B cell (primary cell): ENCODE measurements around the gene SKAP1. TPM values are rescaled to one million over a fixed set of nuclear protein-coding genes. Genes with fewer than 3 reads are reported as not detected.

ENCODE experiments used
- ATAC-seq: fragments of 200-7000 bp; cut with Tn5 transposase; one replicate; pipeline ENCODE4 v1.10.0; 2021; ENCODE audit warnings: low read depth, mild to moderate bottlenecking, moderate number of reproducible peaks, moderate library complexity
- CTCF ChIA-PET: fragments of 350-600 bp; sonication (Branson Sonifier 250); formaldehyde crosslinking; loops from one replicate; lab custom pipeline; 2021; ENCODE audit warnings: antibody characterized with exemption, inconsistent platforms; lab: Charles Lee
- POLR2A ChIA-PET: fragments of 350-600 bp; sonication (Branson Sonifier 250); formaldehyde crosslinking; loops from one replicate; lab custom pipeline; 2021; ENCODE audit warnings: antibody characterized with exemption; lab: Charles Lee
- DNase-seq: peaks from one replicate; pipeline ENCODE4 v3.0.0; 2013
- H2AFZ ChIP-seq: 2 replicates; pipeline ENCODE4 v1.6.1; 2012; ENCODE audit warnings: mild to moderate bottlenecking, low read depth, low read length; ENCODE audit not compliant: insufficient read depth, poor library complexity, severe bottlenecking
- H3K27ac ChIP-seq, 2 donors: 1 replicate in 1 of 2; 2 replicates in 1 of 2; pipeline ENCODE4 v1.5.1; 2012 to 2013; ENCODE audit warnings: low read length in 2 of 2, mild to moderate bottlenecking in 2 of 2, moderate library complexity in 1 of 2
- H3K27me3 ChIP-seq, 4 experiments: fragments of 200-600 bp in 1 of 4; sonication (generic) in 1 of 4; replicated peaks in 1 of 4; 1 replicate in 2 of 4; 2 replicates in 2 of 4; pipeline versions ENCODE4 v1.6.1 to v1.7.0; 2013 to 2016; ENCODE audit warnings: low read length in 3 of 4, mild to moderate bottlenecking in 2 of 4, mixed read lengths in 1 of 4, moderate library complexity in 1 of 4; ENCODE audit not compliant: insufficient read depth in 4 of 4, control insufficient read depth in 3 of 4; ENCODE audit errors: control extremely low read depth in 1 of 4
- H3K36me3 ChIP-seq, 2 experiments: replicated peaks in 1 of 2; 1 replicate in 1 of 2; 2 replicates in 1 of 2; pipeline versions ENCODE4 v1.6.1 to v1.7.1; 2013; ENCODE audit warnings: low read length in 1 of 2; ENCODE audit not compliant: insufficient read depth in 2 of 2, control insufficient read depth in 1 of 2; ENCODE audit errors: control extremely low read depth in 1 of 2, extremely low read depth in 1 of 2
- H3K4me1 ChIP-seq, 2 donors: fragments of 200-600 bp in 1 of 2; sonication (generic) in 1 of 2; 1 replicate in 1 of 2; 2 replicates in 1 of 2; pipeline versions ENCODE4 v1.5.1 to v1.6.1; 2013 to 2017; ENCODE audit warnings: low read length in 2 of 2; ENCODE audit not compliant: control insufficient read depth in 2 of 2, insufficient read depth in 2 of 2
- H3K4me2 ChIP-seq: replicated peaks from 2 replicates; pipeline ENCODE3; 2012; ENCODE audit warnings: mild to moderate bottlenecking, low read depth, low read length; ENCODE audit not compliant: poor library complexity, severe bottlenecking
- H3K4me3 ChIP-seq, 5 experiments: fragments of 200-600 bp in 1 of 5; sonication (generic) in 1 of 5; 1 replicate in 3 of 5; 2 replicates in 2 of 5; pipeline versions ENCODE4 v1.5.1 to v1.7.0; 2011 to 2016; ENCODE audit warnings: low read length in 4 of 5, mild to moderate bottlenecking in 4 of 5, low read depth in 2 of 5, control low read depth in 1 of 5, moderate library complexity in 1 of 5; ENCODE audit not compliant: insufficient read depth in 1 of 5; ENCODE audit errors: control extremely low read depth in 1 of 5, extremely low read depth in 1 of 5
- H3K79me2 ChIP-seq: fragments of 200-600 bp; sonication (generic); one replicate; pipeline ENCODE4 v1.6.0; 2016; ENCODE audit warnings: low read length; ENCODE audit not compliant: control insufficient read depth, insufficient read depth
- H3K9ac ChIP-seq: fragments of 200-600 bp; sonication (generic); 2 replicates; pipeline ENCODE4 v1.6.1; 2017; ENCODE audit warnings: mild to moderate bottlenecking, low read length, moderate library complexity
- H3K9me3 ChIP-seq, 3 donors: one replicate each; pipeline versions ENCODE4 v1.6.1 to v1.7.1; 2013; ENCODE audit warnings: low read length in 2 of 3; ENCODE audit not compliant: control insufficient read depth in 2 of 3, insufficient read depth in 1 of 3; ENCODE audit errors: control extremely low read depth in 1 of 3
- H4K20me1 ChIP-seq: 2 replicates; pipeline ENCODE4 v1.6.0; 2012; ENCODE audit warnings: mild to moderate bottlenecking, low read length; ENCODE audit not compliant: insufficient read depth, control insufficient read depth, poor library complexity, severe bottlenecking
- H3K27ac Mint-ChIP-seq: one replicate; pipeline ENCODE4 v1.8.0; 2021; ENCODE audit warnings: mixed read lengths
- H3K27me3 Mint-ChIP-seq: one replicate; pipeline ENCODE4 v1.8.0; 2021; ENCODE audit warnings: mixed read lengths
- H3K4me1 Mint-ChIP-seq: one replicate; pipeline ENCODE4 v1.8.0; 2021; ENCODE audit warnings: mixed read lengths
- H3K4me3 Mint-ChIP-seq: one replicate; pipeline ENCODE4 v1.8.0; 2021; ENCODE audit warnings: mixed read lengths
- H3K9me3 Mint-ChIP-seq: one replicate; pipeline ENCODE4 v1.8.0; 2022; ENCODE audit warnings: mixed read lengths; ENCODE audit not compliant: insufficient read depth
- CTCF ChIP-seq: fragments of 200-600 bp; IDR thresholded peaks from one replicate; pipeline ENCODE4 v1.8.0; 2022; ENCODE audit warnings: antibody characterized with exemption, mild to moderate bottlenecking
- EZH2 ChIP-seq: IDR thresholded peaks from 2 replicates; pipeline ENCODE4 v1.6.1; 2012; ENCODE audit warnings: borderline replicate concordance, low read depth, mild to moderate bottlenecking, moderate library complexity, low read length; ENCODE audit not compliant: insufficient read depth, poor library complexity, severe bottlenecking
- WGBS: methylation state at CpG from one replicate; pipeline ENCODE4 v1.1.5; 2013; ENCODE audit warnings: missing lambda C conversion rate; ENCODE audit not compliant: insufficient coverage; 5-methylcytosine and 5-hydroxymethylcytosine counted together
- intact Hi-C: fragments of 100-400 bp; cut with micrococcal nuclease; formaldehyde crosslinking; loops from one replicate; pipeline ENCODE4 v1.10.0; 2022
- polyA plus RNA-seq: library from polyadenylated mRNA; depleted of rRNA; stranded (reverse); fragments of >200 nt; gene quantifications from 2 replicates; pipeline ENCODE4 v1.2.3, GENCODE V29; 2012
- total RNA-seq, 2 donors: library from RNA; stranded (reverse); fragments of 120-200 nt in 1 of 2; gene quantifications; 1 replicate in 1 of 2; 2 replicates in 1 of 2; pipeline versions ENCODE4 v1.2.3 to v1.2.4, GENCODE V29; 2013 to 2022

Gene SKAP1
- total and polyA plus RNA-seq, 2 donors (not counting 1 experiment from before 2014, with no cell fraction given), result 33.1 to 37.3 TPM

GRCh38 chr17:48295362-48296288 is 134.4 kb downstream of the SKAP1 start:
- Histone ChIP-seq H3K4me3 (peak overlapping the region; percentile 12 to 59 (median 43)), H3K9ac (peak overlapping the region; percentile 62), H3K79me2 (no peaks in the 10 kb centered on the region), H3K27me3 (no peaks in the 10 kb centered on the region), H3K36me3 (no peaks in the 10 kb centered on the region), H3K27ac (peak overlapping the region; percentile 45 to 57), H3K9me3 (no peaks in the 10 kb centered on the region), H4K20me1 (no peaks in the 10 kb centered on the region), H3K4me1 (peaks cover 13 to 14% of the 10 kb centered on the region in 2 donors), H2AFZ (peak overlapping the region; percentile 63), H3K4me2 (peak overlapping the region; percentile 74)
- DNase-seq (peak; percentile 70), ATAC-seq (peak; percentile 92)
- intact Hi-C loops, result no loop called here
- no peaks in the 10 kb centered on the region for H3K9me3 Mint-ChIP-seq
- CTCF ChIA-PET, result interaction anchor here (0.5 to 3.0 kb wide), 9 partner anchors 12 to 895 kb away, joined by 3 to 19 read pairs (median 4); no protein-coding TSS in a partner anchor
- peak overlapping the region; percentile 80 for H3K4me3 Mint-ChIP-seq
- 0% methylated on average over 1 of the region's 7 CpGs for WGBS
- no peak for TF ChIP-seq EZH2
- no peak for TF ChIP-seq CTCF
- H3K4me1 Mint-ChIP-seq, result peaks cover 18% of the 10 kb centered on the region
- H3K27me3 Mint-ChIP-seq, result no peaks in the 10 kb centered on the region
- POLR2A ChIA-PET, result interaction anchor here (0.7 kb wide), 1 partner anchor 330 kb away, joined by 3 read pairs; no protein-coding TSS in a partner anchor
- peak overlapping the region; percentile 84 for H3K27ac Mint-ChIP-seq
